GM12892 (cell line): ENCODE measurements around the gene TPST2. TPM values are rescaled to one million over a fixed set of nuclear protein-coding genes. Genes with fewer than 3 reads are reported as not detected.

ENCODE experiments used
- DNase-seq: peaks from one replicate; pipeline ENCODE4 v3.0.0; 2011; ENCODE audit not compliant: insufficient read length
- FAIRE-seq: peaks from 2 replicates; lab custom pipeline; 2011; peaks lifted over from hg19 to GRCh38; lab: Jason Lieb, UNC
- POLR2A ChIP-seq: IDR thresholded peaks from 2 replicates; pipeline ENCODE4 v1.6.1; 2011; ENCODE audit warnings: low read depth, low read length, control low read depth
- POLR2AphosphoS5 ChIP-seq: IDR thresholded peaks from 2 replicates; pipeline ENCODE4 v1.6.1; 2011; ENCODE audit warnings: low read depth, low read length, control low read depth
- TAF1 ChIP-seq: IDR thresholded peaks from 2 replicates; pipeline ENCODE4 v1.6.1; 2011; ENCODE audit warnings: low read depth, mild to moderate bottlenecking, control low read depth, low read length, borderline replicate concordance
- polyA plus RNA-seq: library from polyadenylated mRNA; unstranded; fragments of >200 nt; gene quantifications from one replicate; pipeline ENCODE4 v1.2.1, GENCODE V29; 2012; ENCODE audit warnings: missing spikeins, inconsistent platforms; ENCODE audit not compliant: missing spikeins

TPST2 gene
- polyA plus RNA-seq = 12.9 TPM

GRCh38 chr22:26589845-26590736 is at the start of gene TPST2:
TPST2 (minus strand) TSS chr22:26590132; CDS start chr22:26541630, 48,502 bp downstream.
- peak; percentile 79 for TF ChIP-seq TAF1
- peak; percentile 61; the same call in 1 of the 2 replicates for TF ChIP-seq POLR2AphosphoS5
- TF ChIP-seq POLR2A = peak; percentile 78
- FAIRE-seq (peak; percentile 98), DNase-seq (peak; percentile 73)

DNA sequence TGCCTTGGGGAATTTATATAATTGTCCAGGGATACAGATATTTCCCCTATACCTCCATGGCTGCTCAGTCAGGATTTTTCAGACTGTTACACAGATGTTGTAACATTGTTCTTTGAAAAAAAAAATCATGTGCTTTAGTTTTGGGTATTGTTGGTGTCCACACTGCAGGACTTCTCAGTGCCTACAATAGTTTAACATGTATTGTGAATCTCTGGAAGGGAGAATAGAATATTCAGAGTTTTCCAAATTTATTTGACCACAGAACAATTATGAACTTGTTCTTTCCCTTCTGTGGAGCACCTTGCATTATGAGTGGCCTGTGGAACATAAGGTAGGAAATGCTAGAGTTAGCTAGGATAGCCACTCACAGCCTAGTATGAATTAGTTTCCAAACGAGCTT is 46.4 kb upstream of the TPST2 start:
- no peak for FAIRE-seq
- no peak for TF ChIP-seq TAF1
- DNase-seq = no peak

DNA sequence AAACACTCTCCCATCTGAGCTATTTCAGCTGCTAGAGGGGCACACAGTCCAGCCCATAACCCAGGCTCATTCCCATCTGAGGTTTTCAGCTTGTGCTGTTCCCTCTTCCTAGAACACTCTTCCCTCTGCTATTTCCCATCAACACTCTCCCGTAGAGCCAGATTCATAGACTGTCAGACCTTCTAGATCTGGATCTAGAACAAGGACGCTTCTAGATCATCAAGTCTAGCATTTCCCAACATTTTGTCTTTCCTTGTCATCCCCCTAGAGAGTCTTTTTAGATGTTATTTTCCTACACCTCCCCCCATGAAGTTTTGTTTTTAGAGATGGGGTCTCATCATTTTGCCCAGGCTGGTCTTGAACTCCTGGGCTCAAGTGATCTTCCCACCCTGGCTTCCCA is 45.2 kb upstream of the TPST2 start:
- FAIRE-seq (no peak), DNase-seq (no peak)
- no peak for TF ChIP-seq TAF1
- TF ChIP-seq POLR2A = no peak
- no peak for TF ChIP-seq POLR2AphosphoS5

GRCh38 chr22:26634189-26634588 is 44.3 kb upstream of the TPST2 start:
- FAIRE-seq = no peak
- TF ChIP-seq POLR2AphosphoS5 (no peak), POLR2A (no peak), TAF1 (no peak)
- DNase-seq = no peak

- no peak for DNase-seq
- FAIRE-seq = no peak
- no peak for TF ChIP-seq POLR2A
- TF ChIP-seq TAF1 = no peak
- TF ChIP-seq POLR2AphosphoS5 = no peak
Observed at GRCh38 chr22:26632422-26633155, 42.7 kb upstream of the TPST2 start.

- no peak for DNase-seq
- TF ChIP-seq POLR2AphosphoS5 (no peak), TAF1 (no peak), POLR2A (no peak)
- FAIRE-seq = no peak
Observed at GRCh38 chr22:26631282-26631681, 41.4 kb upstream of the TPST2 start.

GRCh38 chr22:26629988-26630761 is 40.2 kb upstream of the TPST2 start:
- FAIRE-seq (no peak), DNase-seq (no peak)
- TF ChIP-seq POLR2A (no peak), POLR2AphosphoS5 (no peak), TAF1 (no peak)

GRCh38 chr22:26624803-26625202 is 34.9 kb upstream of the TPST2 start:
- TF ChIP-seq POLR2AphosphoS5 (no peak), TAF1 (no peak), POLR2A (no peak)
- no peak for DNase-seq
- no peak for FAIRE-seq

GRCh38 chr22:26623984-26624383 is 34.1 kb upstream of the TPST2 start:
- DNase-seq (no peak), FAIRE-seq (no peak)
- TF ChIP-seq TAF1 = no peak

DNA sequence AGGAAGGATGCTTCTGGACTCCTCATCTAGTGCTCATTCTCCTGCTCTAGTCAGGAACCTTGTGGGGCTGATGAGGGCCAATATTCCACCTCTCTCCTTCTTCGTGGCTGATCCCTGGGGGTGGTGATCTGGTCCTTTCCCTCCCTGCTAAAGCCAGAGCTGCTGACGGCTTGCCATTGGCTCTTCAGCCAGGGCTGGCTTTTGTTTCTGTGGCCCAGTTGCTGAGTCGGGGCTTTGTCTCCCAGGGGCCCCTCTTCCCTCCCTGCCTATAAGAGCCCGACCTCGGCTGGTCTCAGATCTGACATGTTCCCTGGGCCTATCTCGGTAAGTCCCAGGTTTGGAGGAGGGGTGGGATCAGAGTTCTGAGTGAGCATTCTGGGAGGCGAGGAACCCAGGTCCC is 31.7 kb upstream of the TPST2 start, which contains the start of gene CRYBA4:
Gene CRYBA4, plus strand, starts transcription at position 301 of the 400 bp plus-strand sequence. CDS start 634 bp downstream, outside the sequence.
- DNase-seq (no peak), FAIRE-seq (no peak)
- TF ChIP-seq POLR2A (no peak), TAF1 (no peak), POLR2AphosphoS5 (no peak)

DNA sequence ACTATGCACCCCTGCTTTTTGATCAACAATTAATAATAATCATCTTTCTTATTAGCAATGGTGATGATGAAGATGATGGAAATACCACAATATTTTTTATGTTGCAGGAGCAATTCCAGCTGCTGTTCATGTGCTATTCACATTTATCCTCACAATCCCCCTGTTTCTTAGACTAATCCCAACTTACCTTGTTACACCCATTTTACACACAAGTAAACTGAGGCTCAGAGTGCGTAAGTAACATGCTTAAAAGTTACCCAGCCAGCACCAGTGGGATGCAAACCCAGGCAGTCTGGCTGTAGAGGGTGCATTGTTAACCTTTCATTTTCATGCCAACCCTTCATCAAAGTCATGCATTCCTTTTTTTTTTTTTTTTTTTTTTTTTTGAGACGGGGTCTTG is 30.3 kb upstream of the TPST2 start:
- no peak for FAIRE-seq
- DNase-seq = no peak
- TF ChIP-seq TAF1 (no peak), POLR2AphosphoS5 (no peak), POLR2A (no peak)
